DMS153 treated with DMSO at 0.1 percent for 48 hours (cell line): ENCODE measurements around the gene RUFY2.
A peak's percentile ranks its signal among the peaks of the same experiment; 100 is the strongest.
"Not testable (repeated sequence)": the region's sequence is repeated elsewhere in the genome, so short reads cannot be mapped to it uniquely, and the experiment has no call there.

Experiments
- DNase-seq: peaks from one replicate; lab custom pipeline; 2025; ENCODE audit not compliant: unreplicated experiment; lab: John Stamatoyannopoulos, UW

Gene RUFY2

GRCh38 chr10:68327889-68328786, 78.9 kb downstream of the RUFY2 start:
- DNase-seq: peak; percentile 12

DNA sequence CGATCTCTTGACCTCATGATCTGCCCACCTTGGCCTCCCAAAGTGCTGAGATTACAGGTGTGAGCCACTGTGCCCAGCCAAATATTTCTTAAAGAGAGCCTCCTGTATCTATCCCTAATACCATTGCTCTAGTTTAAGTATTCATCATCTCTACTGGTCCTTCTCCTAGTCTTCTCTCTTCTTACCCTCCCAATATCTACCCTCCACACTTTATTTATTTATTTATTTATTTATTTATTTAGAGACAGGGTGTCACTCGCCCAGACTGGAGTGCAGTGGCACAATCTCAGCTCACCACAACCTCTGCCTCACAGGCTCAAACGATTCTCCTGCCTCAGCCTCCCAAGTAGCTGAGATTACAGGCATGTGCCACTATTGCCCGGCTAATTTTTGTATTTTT, 82.7 kb downstream of the RUFY2 start:
- DNase-seq: not testable (repeated sequence)

DNA sequence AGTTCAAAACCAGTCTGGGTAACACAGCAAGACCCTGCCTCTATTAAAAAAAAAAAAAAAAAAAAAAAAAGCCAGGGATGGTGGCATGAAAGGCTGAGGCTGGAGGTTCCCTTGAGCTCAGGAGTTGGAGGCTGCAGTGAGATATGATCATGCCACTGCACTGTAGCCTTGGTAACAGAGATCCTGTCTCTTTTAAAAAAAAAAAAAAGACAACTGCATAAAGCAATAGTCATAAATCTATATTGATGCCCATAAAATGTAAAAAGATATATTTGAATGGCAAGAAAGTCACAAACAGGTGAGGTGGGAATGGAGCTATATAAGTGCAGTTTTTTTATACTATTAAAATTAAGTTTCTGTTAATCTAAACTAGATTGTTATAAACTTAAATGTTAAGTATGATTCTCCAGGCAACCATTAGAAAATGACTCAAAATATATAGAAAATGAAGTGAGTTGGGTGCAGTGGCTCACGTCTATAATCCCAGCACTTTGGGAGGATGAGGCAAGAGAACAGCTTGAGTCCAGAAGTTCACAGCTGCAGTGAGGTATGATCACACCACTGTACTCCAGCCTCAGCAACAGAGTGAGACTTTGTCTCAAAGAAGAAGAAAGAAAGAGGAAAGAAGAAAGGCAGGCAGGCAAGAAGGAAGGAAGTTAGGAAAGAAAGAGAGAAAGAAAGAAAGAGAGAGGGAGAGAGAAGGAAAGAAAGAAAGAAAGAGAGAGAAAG, 88.6 kb downstream of the RUFY2 start:
- no peak for DNase-seq

- DNase-seq: no peak
These were observed 91.5 kb downstream of the RUFY2 start for GRCh38 chr10:68315582-68315981.

- not testable (repeated sequence) for DNase-seq
These were observed 92.1 kb downstream of the RUFY2 start for GRCh38 chr10:68314930-68315329.

DNA sequence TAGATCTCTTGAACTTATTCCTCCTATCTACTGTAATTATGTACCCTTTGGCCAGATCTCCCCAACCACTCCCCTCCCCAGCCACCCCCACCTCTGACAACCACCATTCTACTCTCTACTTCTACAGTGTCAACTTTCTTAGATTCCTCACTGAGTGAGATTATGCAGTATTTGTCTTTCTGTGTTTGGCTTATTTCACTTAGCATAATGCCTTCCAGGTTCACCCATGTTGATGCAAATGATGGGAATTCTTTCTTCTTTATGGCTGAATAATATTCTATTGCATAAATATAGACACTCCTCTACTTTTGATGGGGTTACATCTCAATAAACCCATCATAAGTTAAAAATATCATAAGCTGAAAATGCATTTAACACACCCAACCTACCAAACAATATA, 96.5 kb downstream of the RUFY2 start:
- DNase-seq: no peak

DNA sequence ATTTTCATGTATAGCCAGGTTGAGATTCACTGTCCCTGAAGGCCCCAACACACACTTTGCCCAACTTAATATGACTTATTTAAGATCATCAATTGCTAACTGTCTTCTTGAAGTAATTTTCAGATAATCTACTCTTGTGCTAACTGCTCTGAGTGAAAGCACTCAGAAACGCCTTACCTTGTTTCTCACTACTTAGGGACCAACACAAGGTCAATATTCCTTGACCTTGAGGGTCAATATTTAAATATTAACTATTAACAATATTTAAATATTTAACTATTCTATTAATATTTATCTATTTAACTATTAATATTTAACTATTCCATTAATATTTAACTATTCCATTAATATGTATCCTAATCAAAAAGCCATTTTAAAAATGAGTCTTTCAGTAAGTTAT, 101.2 kb downstream of the RUFY2 start:
- DNase-seq: no peak

DNA sequence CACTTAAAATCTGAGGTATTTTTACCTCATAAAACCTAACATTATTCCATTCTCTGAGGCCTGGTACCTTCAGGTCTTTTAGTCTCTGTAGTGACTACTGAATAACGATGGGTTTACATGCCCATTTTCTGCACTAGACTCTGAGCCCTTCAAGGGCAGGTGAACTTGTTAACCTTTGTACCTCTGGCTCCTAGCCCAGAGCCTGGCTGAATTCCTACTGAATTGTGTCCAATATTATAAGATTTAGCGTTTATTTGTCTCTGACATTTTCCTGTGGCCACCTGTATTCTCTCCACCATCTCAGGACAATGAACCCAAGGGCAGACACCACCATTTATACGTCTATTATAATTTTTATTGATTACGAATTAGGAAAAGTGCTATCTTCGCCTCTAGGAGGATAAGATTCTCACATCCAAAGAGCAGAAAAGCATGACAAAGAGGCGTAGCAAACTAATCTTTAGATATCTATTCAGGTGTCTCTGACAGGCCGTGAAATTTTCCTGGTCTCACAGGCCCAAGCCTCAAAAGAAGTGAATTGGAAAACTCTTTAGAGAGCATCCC, 103.1 kb downstream of the RUFY2 start:
- DNase-seq: no peak

- DNase-seq: no peak
These were observed 104.2 kb downstream of the RUFY2 start for GRCh38 chr10:68302871-68303270.

- no peak for DNase-seq
These were observed 104.6 kb downstream of the RUFY2 start for GRCh38 chr10:68302503-68302823.

- no peak for DNase-seq
These were observed 105.1 kb downstream of the RUFY2 start for GRCh38 chr10:68301790-68302502.

- DNase-seq: no peak
These were observed 105.8 kb downstream of the RUFY2 start for GRCh38 chr10:68301301-68301700.

DNA sequence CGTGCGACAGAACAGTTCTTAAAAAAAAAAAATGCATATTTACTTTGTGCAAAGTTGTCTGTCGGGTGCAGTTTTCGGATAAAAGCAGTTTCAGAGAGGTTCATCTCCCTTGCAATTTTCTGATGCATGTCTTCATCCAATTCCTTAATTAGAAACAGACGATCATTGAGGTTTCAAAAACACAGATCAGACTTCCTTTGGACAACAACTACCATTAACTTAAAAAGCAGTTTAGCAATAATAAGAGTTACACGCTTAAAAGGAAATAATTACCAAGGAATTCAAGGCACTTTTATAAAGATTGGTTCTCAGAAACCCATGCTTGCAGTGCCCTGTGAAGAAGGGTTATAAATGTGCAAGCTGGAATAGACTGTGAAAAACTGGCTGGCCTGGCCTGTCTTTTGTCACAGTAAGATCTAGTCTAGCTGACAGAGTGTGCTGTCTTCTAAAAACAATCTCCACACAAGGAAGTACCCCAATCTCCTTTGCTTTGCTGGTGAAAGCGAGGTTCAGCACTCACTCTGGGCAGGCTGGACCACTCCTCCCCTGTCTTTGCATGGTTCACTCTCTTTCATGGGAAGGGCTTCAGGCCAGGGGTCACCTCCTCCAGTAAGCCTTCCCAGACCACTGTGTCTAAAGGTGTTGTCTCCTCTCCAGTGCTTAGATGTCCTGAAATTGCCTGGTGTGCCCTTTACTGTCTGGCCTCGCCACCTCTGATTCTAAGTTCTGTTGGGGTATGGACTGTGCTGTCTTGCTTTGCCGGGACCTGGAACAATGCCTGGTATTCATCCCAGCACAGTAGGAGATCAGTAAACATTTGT, 110.0 kb downstream of the RUFY2 start:
- no peak for DNase-seq
